Activated CD4-positive, alpha-beta memory T cell treated with anti-CD3 and anti-CD28 coated beads for 36 hours (primary cell): ENCODE results near the gene CA5B. TPM values are rescaled to one million over a fixed set of nuclear protein-coding genes. Genes with fewer than 3 reads are reported as not detected.
A peak's percentile ranks its signal among the peaks of the same experiment; 100 is the strongest.
"Not testable (repeated sequence)": the region's sequence is repeated elsewhere in the genome, so short reads cannot be mapped to it uniquely, and the experiment has no call there.

ENCODE experiments used
- CTCF ChIA-PET: fragments of 350-600 bp; sonication (Branson Sonifier 250); formaldehyde crosslinking; loops from one replicate; lab custom pipeline; 2021; ENCODE audit warnings: antibody characterized with exemption, inconsistent platforms; lab: Charles Lee
- POLR2A ChIA-PET: fragments of 350-600 bp; sonication (Branson Sonifier 250); formaldehyde crosslinking; loops from one replicate; lab custom pipeline; 2021; ENCODE audit warnings: antibody characterized with exemption; lab: Charles Lee
- DNase-seq: peaks from one replicate; pipeline ENCODE4 v3.0.0-alpha.2; 2020
- H3K27ac Mint-ChIP-seq: one replicate; pipeline ENCODE4 v1.8.0; 2021; ENCODE audit warnings: mixed read lengths
- H3K27me3 Mint-ChIP-seq: one replicate; pipeline ENCODE4 v1.8.0; 2021; ENCODE audit warnings: mixed read lengths
- H3K36me3 Mint-ChIP-seq: one replicate; pipeline ENCODE4 v1.8.0; 2021; ENCODE audit warnings: mixed read lengths
- H3K4me1 Mint-ChIP-seq: one replicate; pipeline ENCODE4 v1.8.0; 2021; ENCODE audit warnings: low read depth, mixed read lengths
- H3K4me3 Mint-ChIP-seq: one replicate; pipeline ENCODE4 v1.8.0; 2021; ENCODE audit warnings: mild to moderate bottlenecking, mixed read lengths
- H3K9me3 Mint-ChIP-seq: one replicate; pipeline ENCODE4 v1.8.0; 2021; ENCODE audit warnings: mixed read lengths
- intact Hi-C: fragments of 100-400 bp; cut with micrococcal nuclease; formaldehyde crosslinking; loops from one replicate; pipeline ENCODE4 v1.15.1; 2023
- total RNA-seq, 2 experiments: library from RNA; stranded (reverse); gene quantifications; one replicate each; pipeline ENCODE4 v1.2.3, GENCODE V29; 2021

CA5B gene
- total RNA-seq, 2 experiments from 2014 or later: 13.1 to 15.5 TPM

DNA sequence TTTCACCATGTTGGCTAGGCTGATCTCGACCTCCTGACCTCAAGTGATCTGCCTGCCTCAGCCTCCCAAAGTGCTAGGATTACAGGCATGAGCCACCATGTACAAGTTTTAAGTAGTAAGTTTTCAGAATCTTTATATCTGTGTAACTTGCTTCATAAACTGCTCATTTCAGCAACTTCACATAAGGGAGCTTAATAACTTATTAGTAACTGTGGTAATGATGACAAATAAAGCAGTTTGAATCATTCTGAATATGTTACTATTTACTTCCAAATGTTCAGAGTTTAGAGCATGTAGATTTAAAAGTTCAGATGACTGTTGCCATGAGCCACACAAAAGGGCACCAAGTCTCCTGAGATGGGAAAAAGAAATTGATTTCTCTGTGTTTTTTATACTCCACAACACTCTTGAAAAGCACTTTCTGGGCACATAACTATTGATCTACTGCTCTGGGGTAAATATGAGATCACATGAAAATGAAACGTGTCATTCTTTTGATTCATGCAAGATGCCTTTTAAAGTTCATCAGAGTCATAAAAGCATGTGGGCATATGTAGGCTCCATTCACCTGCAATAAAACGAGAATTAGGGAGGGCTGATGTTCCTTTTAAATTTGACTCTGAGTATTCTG is 14.1 kb upstream of the CA5B start:
- Mint-ChIP-seq H3K27ac (peak overlapping the region; percentile 46), H3K36me3 (no peaks in the 10 kb centered on the region), H3K4me1 (peaks cover 3% of the 10 kb centered on the region), H3K9me3 (no peaks in the 10 kb centered on the region), H3K4me3 (no peak overlapping the region), H3K27me3 (no peaks in the 10 kb centered on the region)
- CTCF ChIA-PET: no interaction called here
- POLR2A ChIA-PET: interaction anchor here (0.6 kb wide), 1 partner anchor 25 kb away, joined by 3 read pairs; no protein-coding TSS in a partner anchor
- no peak for DNase-seq
- intact Hi-C loops: no loop called here

GRCh38 chrX:15724911-15725310 is 13.2 kb upstream of the CA5B start:
- intact Hi-C loops: no loop called here
- H3K4me3 Mint-ChIP-seq: no peak overlapping the region
- H3K27me3 Mint-ChIP-seq: no peaks in the 10 kb centered on the region
- POLR2A ChIA-PET: no interaction called here
- DNase-seq: no peak
- no peak overlapping the region for H3K27ac Mint-ChIP-seq
- no peaks in the 10 kb centered on the region for H3K9me3 Mint-ChIP-seq
- peaks cover 3% of the 10 kb centered on the region for H3K4me1 Mint-ChIP-seq
- H3K36me3 Mint-ChIP-seq: no peaks in the 10 kb centered on the region
- CTCF ChIA-PET: no interaction called here

GRCh38 chrX:15731368-15731767 is 6.7 kb upstream of the CA5B start:
- H3K9me3 Mint-ChIP-seq, H3K4me3 Mint-ChIP-seq, H3K4me1 Mint-ChIP-seq, H3K36me3 Mint-ChIP-seq, intact Hi-C loops, H3K27me3 Mint-ChIP-seq, CTCF ChIA-PET, POLR2A ChIA-PET, H3K27ac Mint-ChIP-seq, DNase-seq: not testable (repeated sequence)

DNA sequence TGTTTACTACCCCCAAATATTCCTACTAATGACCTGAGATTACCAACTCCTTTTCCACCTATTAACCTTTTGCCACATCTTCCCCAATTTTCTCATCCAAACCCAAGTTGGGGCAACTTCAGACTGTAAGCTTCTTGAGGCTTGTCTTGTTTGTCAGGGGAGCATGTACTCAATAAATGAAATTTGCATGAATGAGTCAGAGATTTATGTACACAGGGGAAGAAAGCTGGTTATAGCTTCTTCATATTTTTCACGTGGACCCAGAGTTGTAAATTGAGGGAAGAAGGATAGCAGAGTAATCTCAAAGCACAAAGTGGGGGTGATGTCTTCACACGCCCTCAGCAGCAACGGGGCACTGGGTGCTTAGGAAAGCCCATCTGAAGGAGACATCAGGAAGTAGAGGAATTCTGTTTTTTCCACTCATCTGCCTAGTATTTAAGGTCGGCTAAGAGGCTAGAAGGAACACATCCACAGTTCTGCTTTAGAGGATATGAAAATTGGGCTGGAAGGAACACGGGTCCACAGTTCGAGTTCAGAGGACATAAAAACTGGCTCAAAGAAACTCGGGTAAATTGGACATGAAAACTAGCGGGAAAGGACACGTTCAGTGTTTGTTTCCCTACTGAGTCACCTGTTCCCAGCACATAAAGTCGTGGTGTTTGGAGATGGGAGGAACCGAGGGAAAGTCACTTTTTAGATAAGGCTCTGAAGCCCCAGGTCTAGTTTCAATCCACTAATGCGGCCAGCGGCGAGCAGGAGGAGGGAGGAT is 696 bp upstream of the CA5B start:
- H3K9me3 Mint-ChIP-seq: no peaks in the 10 kb centered on the region
- ChIA-PET CTCF (interaction anchor here (0.9 to 1.5 kb wide), 3 partner anchors 17 to 82 kb away, joined by 3 to 6 read pairs (median 4); no protein-coding TSS in a partner anchor), POLR2A (interaction anchor here (0.8 to 1.7 kb wide), 5 partner anchors 13 to 403 kb away, joined by 3 to 10 read pairs (median 4); partner anchors contain the start of genes AP1S2 and ZRSR2)
- peak overlapping the region; percentile 87 for H3K4me3 Mint-ChIP-seq
- H3K27me3 Mint-ChIP-seq: no peaks in the 10 kb centered on the region
- peaks cover 31% of the 10 kb centered on the region for H3K4me1 Mint-ChIP-seq
- DNase-seq: no peak
- H3K36me3 Mint-ChIP-seq: peaks cover 7% of the 10 kb centered on the region
- H3K27ac Mint-ChIP-seq: no peak overlapping the region
- intact Hi-C loops: loop anchor here (5.0 kb wide), 1 partner anchor 400 kb away; the partner anchor contains the start of gene PIGA

DNA sequence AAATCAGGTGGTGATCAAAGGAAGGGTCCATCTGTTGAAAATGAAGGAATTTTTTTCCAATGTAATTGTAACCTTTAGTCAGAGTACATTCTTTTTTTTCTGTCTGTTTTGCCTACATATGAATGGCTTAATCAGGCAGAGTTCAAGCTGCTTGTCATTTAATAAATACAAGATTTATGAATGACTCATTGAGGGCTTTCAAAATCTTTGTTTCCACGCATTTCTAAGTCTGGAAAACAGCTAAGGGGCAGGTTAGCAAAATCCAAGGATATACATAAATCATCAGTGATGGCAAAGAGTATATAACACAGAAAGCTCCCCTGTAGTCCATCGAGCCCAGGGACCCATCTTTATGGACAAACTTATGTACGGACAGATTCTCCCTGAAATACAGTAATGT is 1.8 kb downstream of the CA5B start:
- no peaks in the 10 kb centered on the region for H3K9me3 Mint-ChIP-seq
- H3K36me3 Mint-ChIP-seq: peaks cover 8% of the 10 kb centered on the region
- no peaks in the 10 kb centered on the region for H3K27me3 Mint-ChIP-seq
- no peak for DNase-seq
- POLR2A ChIA-PET: interaction anchor here (1.0 kb wide), 1 partner anchor 18 kb away, joined by 3 read pairs; no protein-coding TSS in a partner anchor
- H3K4me3 Mint-ChIP-seq: no peak overlapping the region
- intact Hi-C loops: loop anchor here (2.0 to 5.0 kb wide), 2 partner anchors 51 to 403 kb away; partner anchors contain the start of genes PIGA and ZRSR2
- CTCF ChIA-PET: no interaction called here
- no peak overlapping the region for H3K27ac Mint-ChIP-seq
- H3K4me1 Mint-ChIP-seq: peaks cover 52% of the 10 kb centered on the region

DNA sequence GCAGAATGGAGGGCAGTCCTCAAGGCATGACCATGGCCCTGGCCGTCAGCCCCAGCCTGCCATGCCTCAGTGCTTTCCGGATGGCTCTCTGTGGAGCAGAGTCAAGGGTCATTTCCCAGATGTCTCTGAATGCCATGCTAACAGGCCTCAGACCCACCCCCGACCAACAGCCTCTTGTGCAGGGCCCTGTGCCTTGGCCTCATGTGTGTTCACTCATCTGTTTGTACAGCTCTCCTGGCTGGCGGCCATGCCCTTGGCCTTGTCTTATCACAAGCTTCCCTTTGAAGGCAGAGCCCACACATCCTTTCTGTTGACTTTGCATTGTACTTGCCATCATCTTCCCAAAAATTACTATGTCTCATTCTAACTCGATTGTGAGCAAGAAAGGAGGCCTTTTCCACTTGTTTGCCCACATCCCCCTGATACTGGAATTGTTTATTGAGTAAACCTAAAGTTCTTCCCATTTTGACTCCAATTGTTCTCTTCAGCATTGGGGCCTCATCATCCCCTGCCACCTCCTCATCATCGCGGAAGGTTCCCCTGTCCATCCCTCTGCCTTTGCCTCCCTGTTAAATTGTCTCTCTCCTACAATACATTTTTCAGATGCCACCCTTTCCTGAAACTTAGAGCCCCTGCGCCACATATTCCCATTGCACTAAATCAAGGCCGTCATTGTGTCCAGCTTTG is 6.3 kb downstream of the CA5B start:
- Mint-ChIP-seq H3K4me1 (peaks cover 69% of the 10 kb centered on the region), H3K9me3 (no peaks in the 10 kb centered on the region), H3K27ac (peak overlapping the region; percentile 44), H3K36me3 (peaks cover 8% of the 10 kb centered on the region), H3K27me3 (no peaks in the 10 kb centered on the region), H3K4me3 (no peak overlapping the region)
- intact Hi-C loops: no loop called here
- DNase-seq: no peak
- POLR2A ChIA-PET: no interaction called here
- CTCF ChIA-PET: no interaction called here

DNA sequence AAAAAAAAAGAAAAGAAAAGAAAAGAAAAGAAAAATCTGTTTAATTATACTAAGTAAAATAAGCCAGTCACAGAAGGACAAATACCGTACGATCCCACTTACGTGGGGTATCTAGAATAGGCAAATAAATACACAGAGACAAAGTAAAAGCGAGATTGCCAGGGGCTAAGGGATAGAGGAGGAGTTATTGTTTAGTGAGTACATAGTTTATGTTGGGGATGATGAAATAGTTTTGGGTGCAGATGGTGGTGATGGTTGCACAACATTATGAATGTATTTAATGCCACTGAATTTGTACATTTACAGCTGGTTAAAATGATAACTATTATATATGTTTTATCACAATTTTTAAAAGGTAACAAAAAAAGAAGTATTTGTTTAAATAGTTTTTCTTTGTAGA is 7.1 kb downstream of the CA5B start:
- CTCF ChIA-PET: no interaction called here
- intact Hi-C loops: no loop called here
- POLR2A ChIA-PET: no interaction called here
- Mint-ChIP-seq H3K27ac (no peak overlapping the region), H3K36me3 (peaks cover 8% of the 10 kb centered on the region), H3K9me3 (no peaks in the 10 kb centered on the region), H3K4me3 (no peak overlapping the region), H3K4me1 (peaks cover 68% of the 10 kb centered on the region), H3K27me3 (no peaks in the 10 kb centered on the region)
- DNase-seq: no peak

DNA sequence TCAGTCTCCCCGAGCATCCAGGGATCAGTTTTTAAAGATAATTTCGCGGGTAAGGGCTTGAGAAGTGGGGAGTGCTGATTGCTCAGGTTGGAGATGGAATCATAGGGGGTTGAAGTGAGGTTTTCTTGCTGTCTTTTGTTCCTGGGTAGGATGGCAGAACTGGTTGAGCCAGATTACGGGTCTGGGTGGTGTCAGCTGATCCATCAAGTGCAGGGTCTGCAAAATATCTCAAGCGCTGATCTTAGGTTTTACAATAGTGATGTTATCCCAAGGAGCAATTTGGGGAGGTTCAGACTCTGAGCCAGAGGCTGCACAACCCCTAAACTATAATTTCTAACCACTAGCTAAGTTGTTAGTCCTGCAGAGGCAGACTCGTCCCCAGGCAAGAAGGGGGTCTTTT is 8.6 kb downstream of the CA5B start:
- H3K27me3 Mint-ChIP-seq, H3K27ac Mint-ChIP-seq, DNase-seq, H3K9me3 Mint-ChIP-seq, H3K36me3 Mint-ChIP-seq, POLR2A ChIA-PET, CTCF ChIA-PET, intact Hi-C loops, H3K4me3 Mint-ChIP-seq: not testable (repeated sequence)
- peaks cover 78% of the 10 kb centered on the region for H3K4me1 Mint-ChIP-seq

DNA sequence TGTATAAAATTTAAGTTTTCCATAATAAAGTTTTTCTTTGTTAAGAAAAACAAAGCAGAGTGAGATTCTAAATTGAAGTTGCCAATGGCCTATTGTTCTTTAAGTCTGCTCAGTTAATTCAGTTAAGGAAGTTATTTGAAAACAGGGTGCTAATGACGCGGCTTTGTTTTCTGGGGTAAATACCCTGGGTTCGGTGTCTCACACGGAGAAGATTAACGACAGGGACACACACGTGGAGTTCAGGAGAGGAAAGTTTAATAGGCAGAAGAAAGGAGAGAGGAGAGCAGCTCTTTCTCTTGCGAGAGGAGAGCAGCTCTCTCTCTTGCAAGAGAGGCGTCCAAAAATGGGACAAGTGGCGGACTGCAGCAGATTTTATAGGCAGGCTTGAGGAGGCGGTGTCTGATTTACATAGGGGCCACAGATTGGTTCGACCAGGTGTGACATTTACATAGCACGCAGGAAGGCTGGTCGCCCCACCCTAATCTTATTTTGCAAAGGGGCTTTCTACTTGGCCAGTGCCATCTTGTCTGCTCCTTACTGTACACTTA is 9.6 kb downstream of the CA5B start:
- ChIA-PET CTCF (no interaction called here), POLR2A (no interaction called here)
- intact Hi-C loops: no loop called here
- DNase-seq: no peak
- Mint-ChIP-seq H3K4me1 (peaks cover 74% of the 10 kb centered on the region), H3K27me3 (no peaks in the 10 kb centered on the region), H3K36me3 (peaks cover 4% of the 10 kb centered on the region), H3K4me3 (no peak overlapping the region), H3K9me3 (no peaks in the 10 kb centered on the region), H3K27ac (peak overlapping the region; percentile 94)

GRCh38 chrX:15748841-15749240 is 10.8 kb downstream of the CA5B start:
- peak overlapping the region; percentile 94 for H3K27ac Mint-ChIP-seq
- DNase-seq: no peak
- peaks cover 3% of the 10 kb centered on the region for H3K36me3 Mint-ChIP-seq
- ChIA-PET POLR2A (interaction anchor here (1.1 to 2.1 kb wide), 2 partner anchors 11 to 25 kb away, joined by 3 to 10 read pairs; partner anchors contain the start of gene CA5B), CTCF (interaction anchor here (0.7 to 1.4 kb wide), 2 partner anchors 11 to 277 kb away, joined by 3 to 4 read pairs; no protein-coding TSS in a partner anchor)
- peaks cover 71% of the 10 kb centered on the region for H3K4me1 Mint-ChIP-seq
- intact Hi-C loops: no loop called here
- no peaks in the 10 kb centered on the region for H3K27me3 Mint-ChIP-seq
- no peak overlapping the region for H3K4me3 Mint-ChIP-seq
- no peaks in the 10 kb centered on the region for H3K9me3 Mint-ChIP-seq

GRCh38 chrX:15749642-15750610 is 11.9 kb downstream of the CA5B start:
- peak overlapping the region; percentile 53 for H3K4me3 Mint-ChIP-seq
- CTCF ChIA-PET: interaction anchor here (0.7 to 1.4 kb wide), 3 partner anchors 10 to 278 kb away, joined by 3 to 4 read pairs (median 3); partner anchors contain the start of gene AP1S2
- H3K36me3 Mint-ChIP-seq: peaks cover 3% of the 10 kb centered on the region
- intact Hi-C loops: loop anchor here (1.0 to 10.0 kb wide), 4 partner anchors 12 to 965 kb away; partner anchors contain the start of genes CA5B, CTPS2, SYAP1 and ZRSR2
- POLR2A ChIA-PET: interaction anchor here (1.1 to 2.1 kb wide), 2 partner anchors 12 to 26 kb away, joined by 3 to 10 read pairs; partner anchors contain the start of gene CA5B
- H3K9me3 Mint-ChIP-seq: no peaks in the 10 kb centered on the region
- H3K4me1 Mint-ChIP-seq: peaks cover 67% of the 10 kb centered on the region
- H3K27me3 Mint-ChIP-seq: no peaks in the 10 kb centered on the region
- peak; percentile 35 for DNase-seq
- H3K27ac Mint-ChIP-seq: peak overlapping the region; percentile 94
